Kidney (tissue), 14 donors: ENCODE measurements around the gene INPP5A. TPM values are rescaled to one million over a fixed set of nuclear protein-coding genes. Genes with fewer than 3 reads are reported as not detected.

Experiments
- DNase-seq, 5 donors: peaks; one replicate each; pipeline ENCODE4 v3.0.0-alpha.2; 2013 to 2020
- FAIRE-seq: peaks from 2 replicates; lab custom pipeline; 2012; peaks lifted over from hg19 to GRCh38; lab: Jason Lieb, UNC
- H3K27ac ChIP-seq, 2 donors: one replicate each; pipeline ENCODE4 v1.7.0; 2013; ENCODE audit warnings: low read depth in 2 of 2, low read length in 2 of 2, inconsistent platforms in 1 of 2
- H3K27me3 ChIP-seq: one replicate; pipeline ENCODE4 v1.7.1; 2013; ENCODE audit warnings: low read length, inconsistent platforms; ENCODE audit not compliant: control insufficient read depth, insufficient read depth
- H3K36me3 ChIP-seq, 3 donors: one replicate each; pipeline versions ENCODE4 v1.7.0 to v1.7.1; 2013; ENCODE audit warnings: low read length in 3 of 3, control low read depth in 1 of 3, inconsistent platforms in 1 of 3; ENCODE audit not compliant: insufficient read depth in 3 of 3, control insufficient read depth in 2 of 3
- H3K4me1 ChIP-seq, 3 donors: one replicate each; pipeline versions ENCODE4 v1.7.0 to v1.7.1; 2013; ENCODE audit warnings: low read length in 3 of 3, inconsistent platforms in 1 of 3, low read depth in 1 of 3; ENCODE audit not compliant: control insufficient read depth in 2 of 3, insufficient read depth in 2 of 3
- H3K4me3 ChIP-seq, 3 donors: one replicate each; pipeline versions ENCODE4 v1.7.0 to v1.8.1; 2013; ENCODE audit warnings: low read length in 3 of 3, control low read depth in 1 of 3, inconsistent platforms in 1 of 3
- H3K9ac ChIP-seq, 3 donors: one replicate each; pipeline versions ENCODE4 v1.7.0 to v1.7.1; 2013; ENCODE audit warnings: low read length in 3 of 3, control low read depth in 1 of 3, inconsistent platforms in 1 of 3
- H3K9me3 ChIP-seq, 3 donors: one replicate each; pipeline versions ENCODE4 v1.7.0 to v1.7.1; 2013; ENCODE audit warnings: low read length in 3 of 3, control low read depth in 1 of 3, inconsistent platforms in 1 of 3; ENCODE audit not compliant: control insufficient read depth in 2 of 3, insufficient read depth in 1 of 3
- CTCF ChIP-seq: IDR thresholded peaks from 3 replicates; pipeline ENCODE4 v1.5.1; 2012; ENCODE audit warnings: mild to moderate bottlenecking, moderate library complexity, borderline replicate concordance; ENCODE audit not compliant: insufficient read depth; ENCODE audit errors: extremely low read depth
- intact Hi-C: fragments of 100-400 bp; cut with DNase I; formaldehyde crosslinking; loops from one replicate; pipeline ENCODE4 v1.11.1; 2022
- polyA plus RNA-seq: library from polyadenylated mRNA; stranded (reverse); fragments of 350-450 nt; fragmentation: Illumina TruSeq; extraction: RNeasy Lipid Tissue Mini Kit (QIAGEN cat#74804); gene quantifications from one replicate; pipeline ENCODE4 v1.2.3, GENCODE V29; 2014; ENCODE audit warnings: low read depth, low replicate concordance; ENCODE audit not compliant: insufficient read depth
- total RNA-seq: library from RNA; stranded (reverse); fragmentation: NEBNext Ultra II Directional; extraction: Animal tissue kit (Norgen Biotek cat#: 25700); gene quantifications from one replicate; pipeline ENCODE4 v1.2.1, GENCODE V29; 2021
- donor health status: control.
- donor health status: control.
- donor health status: control.
- donor health status: control.
- donor health status: control.
- donor health status: DM: yes; HTN: yes; CAD: no.
- donor health status: Normal renal cell carcinoma (clear cell type).

The INPP5A gene
- total and polyA plus RNA-seq, 2 donors from 2014 or later = 20.8 to 40.3 TPM

- no peak for TF ChIP-seq CTCF
- Histone ChIP-seq H3K9ac (no peak overlapping the region), H3K36me3 (no peaks in the 10 kb centered on the region), H3K4me3 (no peak overlapping the region), H3K9me3 (no peaks in the 10 kb centered on the region), H3K27ac (no peak overlapping the region), H3K27me3 (no peaks in the 10 kb centered on the region), H3K4me1 (no peaks in the 10 kb centered on the region)
- intact Hi-C loops = no loop called here
- FAIRE-seq (no peak), DNase-seq (peak in 1 of 5 donors; percentile 35)
Measured at GRCh38 chr10:132613566-132614348, 76.2 kb downstream of the INPP5A start.

- Histone ChIP-seq H3K27ac (no peak overlapping the region), H3K9ac (no peak overlapping the region), H3K4me3 (no peak overlapping the region), H3K36me3 (no peaks in the 10 kb centered on the region), H3K9me3 (no peaks in the 10 kb centered on the region), H3K4me1 (no peaks in the 10 kb centered on the region), H3K27me3 (no peaks in the 10 kb centered on the region)
- no peak for FAIRE-seq
- peak in 1 of 5 donors; percentile 61 for DNase-seq
- intact Hi-C loops = no loop called here
- TF ChIP-seq CTCF = no peak
Measured at GRCh38 chr10:132614431-132615340, 77.1 kb downstream of the INPP5A start.

GRCh38 chr10:132615341-132616169, 78.0 kb downstream of the INPP5A start:
- Histone ChIP-seq H3K36me3 (no peaks in the 10 kb centered on the region), H3K9ac (no peak overlapping the region), H3K27me3 (no peaks in the 10 kb centered on the region), H3K9me3 (peaks cover 0 to 7% (median 0%) of the 10 kb centered on the region in 3 donors), H3K27ac (no peak overlapping the region), H3K4me3 (no peak overlapping the region), H3K4me1 (no peaks in the 10 kb centered on the region)
- intact Hi-C loops = no loop called here
- no peak for FAIRE-seq
- DNase-seq = peak in 1 of 5 donors; percentile 40
- TF ChIP-seq CTCF = no peak
